Ovary (tissue), 3 donors: ENCODE results near the gene IMMP2L.

Source experiments
- CTCF ChIP-seq, 3 donors: fragments of 450-650 bp in 2 of 3; fragments of 200-600 bp in 1 of 3; IDR thresholded peaks; one replicate each; pipeline versions ENCODE4 v1.5.1 to v1.8.0; 2016 to 2022; ENCODE audit warnings: antibody characterized with exemption in 3 of 3, mild to moderate bottlenecking in 1 of 3
- EP300 ChIP-seq: sonication (generic); formaldehyde crosslinking; IDR thresholded peaks from one replicate; pipeline ENCODE4 v1.6.1; 2017; ENCODE audit warnings: antibody characterized with exemption
- POLR2A ChIP-seq: fragments of 450-650 bp; IDR thresholded peaks from one replicate; pipeline ENCODE4 v1.6.1; 2017; ENCODE audit warnings: antibody characterized with exemption, mild to moderate bottlenecking, moderate library complexity
- donor health status: DM: no; HTN: no; CAD: no.

- TF ChIP-seq CTCF (IDR thresholded peaks at IDR 0.05) (no peak), POLR2A (no peak), EP300 (no peak)
Observed at GRCh38 chr7:111607621-111608020, 45.3 kb upstream of the IMMP2L start.
